ENCODE data around the gene ARHGAP25. TPM values are rescaled to one million over a fixed set of nuclear protein-coding genes. Genes with fewer than 3 reads are reported as not detected.

Gene ARHGAP25
- total RNA-seq, 1 experiment from 2014 or later, result 172 TPM

DNA sequence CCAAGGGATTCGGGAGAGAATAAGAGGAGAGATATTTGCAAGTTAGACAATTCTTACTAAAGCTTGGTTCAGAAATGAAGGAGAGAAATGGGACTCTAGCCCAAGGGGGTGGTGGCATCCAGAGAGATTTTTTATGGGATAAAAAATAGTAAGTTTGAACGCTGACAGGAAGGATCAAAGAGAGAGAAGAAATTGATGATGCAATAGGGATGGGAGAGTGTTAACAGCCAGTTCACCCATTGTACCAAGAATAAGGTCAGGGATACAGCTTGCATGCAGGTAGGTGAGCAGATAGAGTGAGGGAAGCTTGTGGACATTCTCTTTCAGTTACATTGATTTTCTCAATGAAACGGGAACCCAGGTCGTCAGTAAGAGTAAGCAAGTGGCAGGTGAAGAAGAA, 1.2 kb upstream of the ARHGAP25 start:
- peak overlapping the region; percentile 96 for H3K4me2 ChIP-seq (ENCODE audit: low read depth, low read length, poor library complexity, severe bottlenecking)

DNA sequence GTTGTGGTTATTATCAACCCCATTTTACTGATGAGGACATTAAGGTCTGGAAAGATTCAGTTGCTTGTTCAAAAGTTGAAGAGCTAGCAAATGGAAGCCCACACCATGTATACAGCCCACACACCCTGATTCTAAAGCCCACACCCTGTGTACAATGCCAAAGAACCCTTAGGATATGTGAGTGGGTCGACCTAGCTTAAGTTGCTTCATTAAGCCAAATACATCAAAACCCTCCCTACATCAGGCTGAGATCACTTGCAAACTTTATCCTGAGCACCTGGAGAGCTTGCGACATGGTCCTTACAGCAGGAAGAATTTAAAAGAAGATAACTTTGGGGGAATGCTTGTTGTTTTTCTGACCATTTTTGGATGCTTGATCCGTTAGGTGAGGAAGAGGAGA, 435 bp upstream of the ARHGAP25 start:
- 0 out of 2 replicates have a peak overlapping the region, but pooled peaks have one; percentile 1 for H2AFZ ChIP-seq (ENCODE audit: low read length)
- peak overlapping the region; percentile 96 for H3K4me2 ChIP-seq (ENCODE audit: low read depth, low read length, poor library complexity, severe bottlenecking)
- H3K4me3 ChIP-seq (ENCODE audit: low read length), result peak overlapping the region; percentile 83
- H3K4me1 ChIP-seq (ENCODE audit: low read length), result peaks cover 58% of the 10 kb centered on the region
- no peaks in the 10 kb centered on the region for H3K27me3 ChIP-seq (ENCODE audit: low read length)
- peak overlapping the region; percentile 96 for H3K27ac ChIP-seq (ENCODE audit: low read length)
- H3K79me2 ChIP-seq (ENCODE audit: low read length), result peaks cover 41% of the 10 kb centered on the region
- no peaks in the 10 kb centered on the region for H3K9me3 ChIP-seq (ENCODE audit: low read length)
- no peaks in the 10 kb centered on the region; the same call in 1 of the 2 replicates for H4K20me1 ChIP-seq (ENCODE audit: insufficient read depth, low read depth, low read length)
- peak; percentile 70 for DNase-seq
- H3K9me2 ChIP-seq (replicated peaks; ENCODE audit: insufficient read depth, low read length), result no peaks in the 10 kb centered on the region
- H3K9ac ChIP-seq (ENCODE audit: low read length), result peak overlapping the region; percentile 84
- H3K36me3 ChIP-seq (ENCODE audit: insufficient read depth, low read length), result peaks cover 18% of the 10 kb centered on the region

More for the DNA sequence above, 1.2 kb upstream of the ARHGAP25 start:
- H4K20me1 ChIP-seq (ENCODE audit: insufficient read depth, low read depth, low read length), result no peaks in the 10 kb centered on the region; the same call in 1 of the 2 replicates
- peaks cover 16% of the 10 kb centered on the region for H3K36me3 ChIP-seq (ENCODE audit: insufficient read depth, low read length)
- peak overlapping the region; percentile 31; the same call in 1 of the 2 replicates for H2AFZ ChIP-seq (ENCODE audit: low read length)
- no peaks in the 10 kb centered on the region for H3K27me3 ChIP-seq (ENCODE audit: low read length)
- H3K4me3 ChIP-seq (ENCODE audit: low read length), result no peak overlapping the region; the same call in 1 of the 2 replicates
- H3K9me3 ChIP-seq (ENCODE audit: low read length), result no peaks in the 10 kb centered on the region
- peak; percentile 46 for DNase-seq
- peaks cover 53% of the 10 kb centered on the region for H3K4me1 ChIP-seq (ENCODE audit: low read length)
- peaks cover 33% of the 10 kb centered on the region for H3K79me2 ChIP-seq (ENCODE audit: low read length)
- H3K9ac ChIP-seq (ENCODE audit: low read length), result peak overlapping the region; percentile 84
- no peaks in the 10 kb centered on the region for H3K9me2 ChIP-seq (replicated peaks; ENCODE audit: insufficient read depth, low read length)
- peak overlapping the region; percentile 96 for H3K27ac ChIP-seq (ENCODE audit: low read length)

DNA sequence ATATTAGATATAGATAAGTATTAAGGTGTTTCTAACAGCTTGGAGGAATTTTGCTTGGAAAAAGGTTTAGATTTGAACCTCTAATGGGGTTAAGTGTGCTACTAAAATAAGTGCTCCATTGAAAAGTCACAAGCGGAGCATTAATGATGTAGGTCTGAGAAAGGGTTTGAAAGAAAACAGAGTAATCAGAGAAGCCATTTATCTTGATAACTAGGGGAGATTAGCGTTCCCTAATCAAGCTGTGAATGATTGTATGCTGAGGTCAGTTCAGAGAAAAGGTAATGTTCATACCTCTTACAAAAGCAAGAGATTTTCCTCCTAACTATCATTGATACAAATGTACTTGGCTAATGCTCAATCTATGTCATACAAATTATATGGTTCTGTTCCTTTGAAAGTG, 1.5 kb downstream of the ARHGAP25 start:
- Histone ChIP-seq H2AFZ (ENCODE audit: low read length) (no peak overlapping the region), H3K36me3 (ENCODE audit: insufficient read depth, low read length) (peaks cover 23% of the 10 kb centered on the region), H3K27me3 (ENCODE audit: low read length) (no peaks in the 10 kb centered on the region), H3K9me3 (ENCODE audit: low read length) (no peaks in the 10 kb centered on the region), H3K4me3 (ENCODE audit: low read length) (peak overlapping the region; percentile 83), H3K27ac (ENCODE audit: low read length) (peak overlapping the region; percentile 96), H4K20me1 (ENCODE audit: insufficient read depth, low read depth, low read length) (no peaks in the 10 kb centered on the region; the same call in 1 of the 2 replicates), H3K4me2 (ENCODE audit: low read depth, low read length, poor library complexity, severe bottlenecking) (peak overlapping the region; percentile 96), H3K79me2 (ENCODE audit: low read length) (peaks cover 60% of the 10 kb centered on the region), H3K4me1 (ENCODE audit: low read length) (peaks cover 73% of the 10 kb centered on the region), H3K9ac (ENCODE audit: low read length) (peak overlapping the region; percentile 84), H3K9me2 (replicated peaks; ENCODE audit: insufficient read depth, low read length) (no peaks in the 10 kb centered on the region)
- DNase-seq, result peak; percentile 79

GRCh38 chr2:68737711-68738110, 3.1 kb downstream of the ARHGAP25 start:
- Histone ChIP-seq H3K4me2 (ENCODE audit: low read depth, low read length, poor library complexity, severe bottlenecking) (peak overlapping the region; percentile 96), H3K4me3 (ENCODE audit: low read length) (peak overlapping the region; percentile 83), H3K27ac (ENCODE audit: low read length) (peak overlapping the region; percentile 96), H2AFZ (ENCODE audit: low read length) (no peak overlapping the region), H3K36me3 (ENCODE audit: insufficient read depth, low read length) (peaks cover 25% of the 10 kb centered on the region), H4K20me1 (ENCODE audit: insufficient read depth, low read depth, low read length) (no peaks in the 10 kb centered on the region; the same call in 1 of the 2 replicates), H3K9me2 (replicated peaks; ENCODE audit: insufficient read depth, low read length) (no peaks in the 10 kb centered on the region), H3K9me3 (ENCODE audit: low read length) (no peaks in the 10 kb centered on the region), H3K4me1 (ENCODE audit: low read length) (peaks cover 88% of the 10 kb centered on the region), H3K27me3 (ENCODE audit: low read length) (no peaks in the 10 kb centered on the region), H3K79me2 (ENCODE audit: low read length) (peaks cover 76% of the 10 kb centered on the region), H3K9ac (ENCODE audit: low read length) (peak overlapping the region; percentile 84)
- peak; percentile 75 for DNase-seq

- Histone ChIP-seq H2AFZ (ENCODE audit: low read length) (no peak overlapping the region), H3K27me3 (ENCODE audit: low read length) (no peaks in the 10 kb centered on the region), H3K4me2 (ENCODE audit: low read depth, low read length, poor library complexity, severe bottlenecking) (peak overlapping the region; percentile 96), H4K20me1 (ENCODE audit: insufficient read depth, low read depth, low read length) (no peaks in the 10 kb centered on the region; the same call in 1 of the 2 replicates), H3K9me2 (replicated peaks; ENCODE audit: insufficient read depth, low read length) (no peaks in the 10 kb centered on the region), H3K27ac (ENCODE audit: low read length) (peak overlapping the region; percentile 96), H3K9me3 (ENCODE audit: low read length) (no peaks in the 10 kb centered on the region), H3K4me1 (ENCODE audit: low read length) (peaks cover 88% of the 10 kb centered on the region), H3K36me3 (ENCODE audit: insufficient read depth, low read length) (peaks cover 32% of the 10 kb centered on the region), H3K9ac (ENCODE audit: low read length) (peak overlapping the region; percentile 84), H3K79me2 (ENCODE audit: low read length) (peaks cover 90% of the 10 kb centered on the region), H3K4me3 (ENCODE audit: low read length) (peak overlapping the region; percentile 83)
- peak; percentile 65 for DNase-seq
Measured at GRCh38 chr2:68738906-68739594, 4.4 kb downstream of the ARHGAP25 start.

- peak; percentile 81 for DNase-seq
- no peaks in the 10 kb centered on the region for H3K9me2 ChIP-seq (replicated peaks; ENCODE audit: insufficient read depth, low read length)
- H3K27me3 ChIP-seq (ENCODE audit: low read length), result no peaks in the 10 kb centered on the region
- H3K27ac ChIP-seq (ENCODE audit: low read length), result peak overlapping the region; percentile 96
- H3K4me2 ChIP-seq (ENCODE audit: low read depth, low read length, poor library complexity, severe bottlenecking), result peak overlapping the region; percentile 96
- peaks cover 88% of the 10 kb centered on the region for H3K4me1 ChIP-seq (ENCODE audit: low read length)
- H3K79me2 ChIP-seq (ENCODE audit: low read length), result peaks cover 97% of the 10 kb centered on the region
- H3K36me3 ChIP-seq (ENCODE audit: insufficient read depth, low read length), result peaks cover 40% of the 10 kb centered on the region
- no peaks in the 10 kb centered on the region; the same call in 1 of the 2 replicates for H4K20me1 ChIP-seq (ENCODE audit: insufficient read depth, low read depth, low read length)
- peak overlapping the region; percentile 83 for H3K4me3 ChIP-seq (ENCODE audit: low read length)
- no peak overlapping the region for H2AFZ ChIP-seq (ENCODE audit: low read length)
- H3K9ac ChIP-seq (ENCODE audit: low read length), result peak overlapping the region; percentile 84
- H3K9me3 ChIP-seq (ENCODE audit: low read length), result no peaks in the 10 kb centered on the region
Measured at GRCh38 chr2:68739595-68740399, 5.2 kb downstream of the ARHGAP25 start.

DNA sequence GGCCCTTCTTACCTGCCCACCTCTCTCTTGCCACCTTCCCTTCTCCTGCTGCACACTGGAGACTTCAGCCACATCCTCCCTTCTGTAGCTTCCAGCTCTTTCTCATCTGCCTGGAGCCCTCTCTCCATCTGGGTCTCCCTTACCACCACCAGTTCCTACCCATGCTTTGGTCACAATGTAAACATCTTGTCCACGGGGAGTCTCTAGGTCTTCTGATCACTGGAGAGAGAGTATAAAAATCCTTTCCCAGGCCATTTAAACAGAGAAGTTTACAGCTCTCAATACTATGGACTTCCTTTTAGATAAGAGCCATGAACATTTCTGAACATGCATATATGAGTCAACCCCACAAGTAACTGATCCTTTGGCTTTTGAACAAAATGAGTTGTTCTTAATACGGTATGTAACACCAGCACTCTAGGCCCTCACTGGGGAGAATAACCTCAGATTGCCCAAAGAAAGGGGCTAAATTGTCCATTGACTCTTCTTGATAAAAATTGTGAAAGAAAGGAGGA, 5.8 kb downstream of the ARHGAP25 start:
- Histone ChIP-seq H3K36me3 (ENCODE audit: insufficient read depth, low read length) (peaks cover 46% of the 10 kb centered on the region), H3K4me1 (ENCODE audit: low read length) (peaks cover 92% of the 10 kb centered on the region), H3K9me2 (replicated peaks; ENCODE audit: insufficient read depth, low read length) (no peaks in the 10 kb centered on the region), H3K27ac (ENCODE audit: low read length) (peak overlapping the region; percentile 96), H3K9ac (ENCODE audit: low read length) (peak overlapping the region; percentile 84), H4K20me1 (ENCODE audit: insufficient read depth, low read depth, low read length) (no peaks in the 10 kb centered on the region; the same call in 1 of the 2 replicates), H3K9me3 (ENCODE audit: low read length) (no peaks in the 10 kb centered on the region), H3K79me2 (ENCODE audit: low read length) (peaks cover 100% of the 10 kb centered on the region), H2AFZ (ENCODE audit: low read length) (no peak overlapping the region), H3K27me3 (ENCODE audit: low read length) (no peaks in the 10 kb centered on the region), H3K4me2 (ENCODE audit: low read depth, low read length, poor library complexity, severe bottlenecking) (peak overlapping the region; percentile 96), H3K4me3 (ENCODE audit: low read length) (peak overlapping the region; percentile 83; the same call in 1 of the 2 replicates)
- no peak for DNase-seq

Data from Karpas-422 (cell line).